Measurements from ENCODE around the gene FOXRED2.

FOXRED2 gene

GRCh38 chr22:36492109-36492508 is 14.7 kb downstream of the FOXRED2 start:
- H3K27ac ChIP-seq (ENCODE audit: low read length): no peak overlapping the region
- H3K4me1 ChIP-seq (ENCODE audit: control insufficient read depth, insufficient read depth, low read length): no peaks in the 10 kb centered on the region
- WGBS (ENCODE audit: insufficient coverage, insufficient read length): no CpG with 5 or more reads among the region's 5 CpGs
- no peaks in the 10 kb centered on the region for H3K9me3 ChIP-seq (ENCODE audit: control insufficient read depth, insufficient read depth, low read length)
- H3K27me3 ChIP-seq (ENCODE audit: control insufficient read depth, insufficient read depth, low read length): no peaks in the 10 kb centered on the region
- H3K4me3 ChIP-seq (ENCODE audit: low read length): no peak overlapping the region
- no peak for DNase-seq (ENCODE audit: low read depth, low spot score)
- H3K36me3 ChIP-seq (ENCODE audit: control insufficient read depth, insufficient read depth, low read length): peaks cover 19% of the 10 kb centered on the region; the same call in 1 of the 2 replicates

DNA sequence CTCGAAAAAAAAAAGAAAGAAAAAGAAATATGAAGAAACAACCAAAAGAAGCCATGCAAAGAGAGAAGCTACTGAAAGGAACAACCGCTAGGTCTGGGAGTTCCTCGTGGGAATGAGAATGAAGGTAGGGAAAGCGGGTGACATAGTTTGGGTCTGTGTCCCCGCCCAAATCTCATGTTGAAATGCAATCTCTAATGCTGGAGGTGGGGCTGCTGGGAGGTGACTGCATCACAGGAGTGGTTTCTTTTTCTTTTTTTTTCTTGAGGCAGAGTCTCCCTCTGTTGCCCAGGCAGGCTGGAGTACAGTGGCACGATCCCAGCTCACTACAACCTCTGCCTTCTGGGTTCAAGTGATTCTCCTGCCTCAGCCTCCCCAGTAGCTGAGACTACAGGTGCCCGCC is 15.7 kb downstream of the FOXRED2 start:
- Histone ChIP-seq H3K4me1 (ENCODE audit: control insufficient read depth, insufficient read depth, low read length) (no peaks in the 10 kb centered on the region), H3K27me3 (ENCODE audit: control insufficient read depth, insufficient read depth, low read length) (no peaks in the 10 kb centered on the region), H3K36me3 (ENCODE audit: control insufficient read depth, insufficient read depth, low read length) (peaks cover 14% of the 10 kb centered on the region; the same call in 1 of the 2 replicates), H3K27ac (ENCODE audit: low read length) (no peak overlapping the region), H3K9me3 (ENCODE audit: control insufficient read depth, insufficient read depth, low read length) (no peaks in the 10 kb centered on the region), H3K4me3 (ENCODE audit: low read length) (no peak overlapping the region)
- no peak for DNase-seq (ENCODE audit: low read depth, low spot score)
- no CpG with 5 or more reads among the region's 7 CpGs for WGBS (ENCODE audit: insufficient coverage, insufficient read length)

DNA sequence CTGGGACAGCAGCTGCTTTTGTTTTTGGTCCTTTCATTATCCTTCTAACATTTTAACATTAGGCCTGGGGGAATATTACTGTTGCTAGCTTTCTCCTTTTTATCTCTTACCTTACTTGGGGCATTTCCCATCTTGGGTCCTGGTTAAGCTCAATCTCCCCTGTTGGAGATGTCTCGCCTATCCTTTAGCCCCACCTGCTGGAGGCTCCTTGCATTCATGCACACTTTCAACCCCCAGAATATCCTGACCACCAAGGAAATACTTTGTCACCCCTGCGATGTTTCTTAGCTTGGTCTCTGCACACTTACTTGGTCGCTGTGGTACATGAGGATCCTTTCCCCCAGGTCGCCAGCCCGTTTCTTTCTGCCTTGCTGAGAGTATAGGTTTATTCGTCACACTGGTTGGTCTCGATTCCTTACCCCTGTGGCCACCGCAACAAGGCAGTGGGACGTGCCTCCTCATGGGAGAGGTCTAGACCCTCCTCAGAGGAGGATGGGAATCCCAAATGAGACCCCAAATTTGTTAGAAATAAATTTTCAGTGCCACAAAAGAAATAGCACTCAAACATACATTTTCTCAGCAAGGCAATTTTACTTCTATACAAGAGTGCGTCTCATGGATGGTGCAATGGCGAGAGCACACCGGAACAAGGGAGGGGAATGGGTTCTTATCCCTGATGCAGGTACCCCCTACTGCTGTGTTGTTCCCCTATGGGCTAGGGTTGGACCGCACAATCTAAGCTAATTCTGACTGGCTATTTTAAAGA is 20.0 kb downstream of the FOXRED2 start:
- DNase-seq (ENCODE audit: low read depth, low spot score): no peak
- H3K36me3 ChIP-seq (ENCODE audit: control insufficient read depth, insufficient read depth, low read length): peaks cover 11% of the 10 kb centered on the region; the same call in 1 of the 2 replicates

GRCh38 chr22:36481393-36482168 is 25.3 kb downstream of the FOXRED2 start, which contains the start of gene TXN2:
Gene TXN2 (minus strand): TSS chr22:36481640. CDS start chr22:36480837, 803 bp downstream.
- Histone ChIP-seq H3K4me3 (ENCODE audit: low read length) (peak within 1 kb of the TSS; percentile 90; the same call in 1 of the 2 replicates), H3K4me1 (ENCODE audit: control insufficient read depth, insufficient read depth, low read length) (no peaks in the 10 kb centered on the region), H3K9me3 (ENCODE audit: control insufficient read depth, insufficient read depth, low read length) (no peaks in the 10 kb centered on the region), H3K36me3 (ENCODE audit: control insufficient read depth, insufficient read depth, low read length) (0 out of 2 replicates have a peak, but pooled peaks cover 4% of the 10 kb centered on the region), H3K27ac (ENCODE audit: low read length) (no peak within 1 kb of the TSS), H3K27me3 (ENCODE audit: control insufficient read depth, insufficient read depth, low read length) (no peaks in the 10 kb centered on the region)
- no CpG with 5 or more reads among the region's 62 CpGs for WGBS (ENCODE audit: insufficient coverage, insufficient read length)
- peak; percentile 78 for DNase-seq (ENCODE audit: low read depth, low spot score)

More for the DNA sequence above, 20.0 kb downstream of the FOXRED2 start:
- Histone ChIP-seq H3K4me1 (ENCODE audit: control insufficient read depth, insufficient read depth, low read length) (no peaks in the 10 kb centered on the region), H3K9me3 (ENCODE audit: control insufficient read depth, insufficient read depth, low read length) (no peaks in the 10 kb centered on the region), H3K27me3 (ENCODE audit: control insufficient read depth, insufficient read depth, low read length) (no peaks in the 10 kb centered on the region), H3K4me3 (ENCODE audit: low read length) (no peak overlapping the region), H3K27ac (ENCODE audit: low read length) (no peak overlapping the region)
- WGBS (ENCODE audit: insufficient coverage, insufficient read length): no CpG with 5 or more reads among the region's 13 CpGs

- H3K36me3 ChIP-seq (ENCODE audit: control insufficient read depth, insufficient read depth, low read length): peaks cover 7% of the 10 kb centered on the region; the same call in 1 of the 2 replicates
- H3K9me3 ChIP-seq (ENCODE audit: control insufficient read depth, insufficient read depth, low read length): no peaks in the 10 kb centered on the region
- H3K27me3 ChIP-seq (ENCODE audit: control insufficient read depth, insufficient read depth, low read length): no peaks in the 10 kb centered on the region
- no peak overlapping the region for H3K27ac ChIP-seq (ENCODE audit: low read length)
- peak overlapping the region; percentile 90; the same call in 1 of the 2 replicates for H3K4me3 ChIP-seq (ENCODE audit: low read length)
- no peak for DNase-seq (ENCODE audit: low read depth, low spot score)
- no CpG with 5 or more reads among the region's 9 CpGs for WGBS (ENCODE audit: insufficient coverage, insufficient read length)
- H3K4me1 ChIP-seq (ENCODE audit: control insufficient read depth, insufficient read depth, low read length): no peaks in the 10 kb centered on the region
Measured at GRCh38 chr22:36480941-36481392, 25.9 kb downstream of the FOXRED2 start.

DNA sequence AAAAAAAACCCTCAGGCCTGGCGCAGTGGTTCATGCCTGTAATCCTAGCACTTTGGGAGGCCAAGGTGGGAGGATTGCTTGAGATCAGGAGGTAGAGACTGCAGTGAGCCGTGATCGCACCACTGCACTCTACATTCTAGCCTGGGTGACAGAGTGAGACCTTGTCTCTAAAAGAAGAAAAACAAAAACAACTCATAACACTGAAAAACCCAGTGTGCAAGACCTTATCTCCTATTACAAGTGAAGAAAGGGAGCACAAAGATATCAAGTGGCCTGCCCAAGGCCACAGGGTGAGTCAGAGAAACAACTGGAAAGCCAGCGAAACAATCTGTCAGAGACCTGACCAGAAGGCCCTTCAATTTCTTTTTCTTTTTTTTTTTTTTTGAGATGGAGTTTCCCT is 27.9 kb downstream of the FOXRED2 start:
- Histone ChIP-seq H3K27ac (ENCODE audit: low read length) (no peak overlapping the region), H3K9me3 (ENCODE audit: control insufficient read depth, insufficient read depth, low read length) (no peaks in the 10 kb centered on the region), H3K27me3 (ENCODE audit: control insufficient read depth, insufficient read depth, low read length) (no peaks in the 10 kb centered on the region), H3K4me1 (ENCODE audit: control insufficient read depth, insufficient read depth, low read length) (no peaks in the 10 kb centered on the region), H3K36me3 (ENCODE audit: control insufficient read depth, insufficient read depth, low read length) (peaks cover 17% of the 10 kb centered on the region; the same call in 1 of the 2 replicates), H3K4me3 (ENCODE audit: low read length) (no peak overlapping the region)
- no CpG with 5 or more reads among the region's 4 CpGs for WGBS (ENCODE audit: insufficient coverage, insufficient read length)
- no peak for DNase-seq (ENCODE audit: low read depth, low spot score)

DNA sequence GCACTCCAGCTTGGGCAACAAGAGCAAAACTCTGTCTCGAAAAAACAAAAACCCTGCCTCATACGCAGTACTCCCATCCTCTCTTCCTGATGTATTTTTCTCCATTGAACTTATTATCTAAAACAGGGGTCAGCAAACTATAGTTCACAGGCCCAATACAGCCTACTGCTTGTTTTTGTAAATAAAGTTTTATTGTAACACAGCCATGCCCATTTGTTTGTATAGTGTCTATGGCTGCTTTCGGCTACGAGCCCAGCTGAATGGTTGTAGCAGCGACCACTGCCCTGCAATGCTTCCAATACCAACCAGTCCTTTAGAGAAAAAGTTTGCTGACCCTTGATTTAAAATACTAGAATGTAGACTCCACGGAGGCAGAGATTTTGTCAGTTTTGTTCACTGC is 31.5 kb downstream of the FOXRED2 start:
- no peak overlapping the region for H3K4me3 ChIP-seq (ENCODE audit: low read length)
- H3K4me1 ChIP-seq (ENCODE audit: control insufficient read depth, insufficient read depth, low read length): no peaks in the 10 kb centered on the region
- no peaks in the 10 kb centered on the region for H3K27me3 ChIP-seq (ENCODE audit: control insufficient read depth, insufficient read depth, low read length)
- H3K36me3 ChIP-seq (ENCODE audit: control insufficient read depth, insufficient read depth, low read length): peaks cover 20% of the 10 kb centered on the region; the same call in 1 of the 2 replicates
- WGBS (ENCODE audit: insufficient coverage, insufficient read length): no CpG with 5 or more reads among the region's 6 CpGs
- no peak overlapping the region for H3K27ac ChIP-seq (ENCODE audit: low read length)
- no peak for DNase-seq (ENCODE audit: low read depth, low spot score)
- H3K9me3 ChIP-seq (ENCODE audit: control insufficient read depth, insufficient read depth, low read length): no peaks in the 10 kb centered on the region

- WGBS (ENCODE audit: insufficient coverage, insufficient read length): no CpG with 5 or more reads among the region's 13 CpGs
- H3K36me3 ChIP-seq (ENCODE audit: control insufficient read depth, insufficient read depth, low read length): peaks cover 21% of the 10 kb centered on the region; the same call in 1 of the 2 replicates
- no peak overlapping the region for H3K27ac ChIP-seq (ENCODE audit: low read length)
Measured at GRCh38 chr22:36472689-36473088, 34.2 kb downstream of the FOXRED2 start.

DNA sequence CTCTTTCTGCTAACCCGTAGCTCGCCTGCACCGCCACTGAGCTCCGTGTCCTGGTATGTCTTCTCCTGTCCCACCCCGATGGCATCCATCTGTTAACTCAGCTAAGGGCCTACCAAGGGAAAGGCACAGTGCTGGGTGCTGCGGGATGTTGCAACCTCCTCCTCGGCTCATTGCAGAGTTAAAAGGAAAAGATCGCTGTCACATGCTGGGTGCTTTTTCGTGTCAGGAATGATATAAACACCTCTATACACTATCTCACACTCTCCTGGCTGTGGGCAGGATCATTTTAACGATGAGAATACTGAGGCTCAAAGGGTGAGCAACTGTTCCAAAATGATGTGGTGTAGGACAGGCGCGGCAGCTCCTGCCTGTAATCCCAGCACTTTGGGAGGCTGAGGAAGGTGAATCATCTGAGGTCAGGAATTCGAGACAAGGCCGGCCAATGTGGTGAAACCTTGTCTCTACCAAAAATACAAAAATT is 35.5 kb downstream of the FOXRED2 start:
- peaks cover 17% of the 10 kb centered on the region; the same call in 1 of the 2 replicates for H3K36me3 ChIP-seq (ENCODE audit: control insufficient read depth, insufficient read depth, low read length)
- H3K4me3 ChIP-seq (ENCODE audit: low read length): no peak overlapping the region
- no peak for DNase-seq (ENCODE audit: low read depth, low spot score)
- no peaks in the 10 kb centered on the region for H3K27me3 ChIP-seq (ENCODE audit: control insufficient read depth, insufficient read depth, low read length)
- no peaks in the 10 kb centered on the region for H3K9me3 ChIP-seq (ENCODE audit: control insufficient read depth, insufficient read depth, low read length)
- H3K27ac ChIP-seq (ENCODE audit: low read length): no peak overlapping the region
- H3K4me1 ChIP-seq (ENCODE audit: control insufficient read depth, insufficient read depth, low read length): peaks cover 1% of the 10 kb centered on the region; the same call in 1 of the 2 replicates
- WGBS (ENCODE audit: insufficient coverage, insufficient read length): no CpG with 5 or more reads among the region's 14 CpGs

More at GRCh38 chr22:36472689-36473088, 34.2 kb downstream of the FOXRED2 start:
- no peaks in the 10 kb centered on the region for H3K27me3 ChIP-seq (ENCODE audit: control insufficient read depth, insufficient read depth, low read length)
- DNase-seq (ENCODE audit: low read depth, low spot score): no peak
- H3K4me3 ChIP-seq (ENCODE audit: low read length): no peak overlapping the region
- H3K9me3 ChIP-seq (ENCODE audit: control insufficient read depth, insufficient read depth, low read length): no peaks in the 10 kb centered on the region
- H3K4me1 ChIP-seq (ENCODE audit: control insufficient read depth, insufficient read depth, low read length): peaks cover 1% of the 10 kb centered on the region; the same call in 1 of the 2 replicates

GRCh38 chr22:36470994-36471331 is 35.9 kb downstream of the FOXRED2 start:
- no peaks in the 10 kb centered on the region for H3K27me3 ChIP-seq (ENCODE audit: control insufficient read depth, insufficient read depth, low read length)
- H3K4me1 ChIP-seq (ENCODE audit: control insufficient read depth, insufficient read depth, low read length): peaks cover 1% of the 10 kb centered on the region; the same call in 1 of the 2 replicates
- H3K9me3 ChIP-seq (ENCODE audit: control insufficient read depth, insufficient read depth, low read length): no peaks in the 10 kb centered on the region
- no CpG with 5 or more reads among the region's 10 CpGs for WGBS (ENCODE audit: insufficient coverage, insufficient read length)
- no peak for DNase-seq (ENCODE audit: low read depth, low spot score)
- no peak overlapping the region for H3K27ac ChIP-seq (ENCODE audit: low read length)
- no peak overlapping the region for H3K4me3 ChIP-seq (ENCODE audit: low read length)
- peaks cover 15% of the 10 kb centered on the region; the same call in 1 of the 2 replicates for H3K36me3 ChIP-seq (ENCODE audit: control insufficient read depth, insufficient read depth, low read length)

All from iPS DF 6.9 (cell line).